Endodermal cell (in vitro differentiated cells): ENCODE results near the gene FILIP1. TPM values are rescaled to one million over a fixed set of nuclear protein-coding genes. Genes with fewer than 3 reads are reported as not detected.
A peak's percentile ranks its signal among the peaks of the same experiment; 100 is the strongest.

Experiments
- DNase-seq: peaks from one replicate; pipeline ENCODE4 v3.0.0-alpha.2; 2017
- H3K27ac ChIP-seq: 2 replicates; pipeline ENCODE4 v1.5.1; 2013; ENCODE audit warnings: mild to moderate bottlenecking, low read depth, low read length, moderate library complexity
- H3K27me3 ChIP-seq: 2 replicates; pipeline ENCODE4 v1.6.1; 2013; ENCODE audit warnings: mild to moderate bottlenecking, low read length, moderate library complexity; ENCODE audit not compliant: insufficient read depth, control insufficient read depth, poor library complexity, severe bottlenecking
- H3K36me3 ChIP-seq: 2 replicates; pipeline ENCODE4 v1.7.0; 2013; ENCODE audit warnings: mild to moderate bottlenecking, low read length, moderate library complexity; ENCODE audit not compliant: control insufficient read depth, insufficient read depth
- H3K4me1 ChIP-seq: one replicate; pipeline ENCODE4 v1.7.0; 2013; ENCODE audit warnings: low read length; ENCODE audit not compliant: control insufficient read depth, insufficient read depth
- H3K4me3 ChIP-seq: 2 replicates; pipeline ENCODE4 v1.5.1; 2013; ENCODE audit warnings: mild to moderate bottlenecking, low read length, moderate library complexity
- H3K9ac ChIP-seq: 2 replicates; pipeline ENCODE4 v1.6.1; 2013; ENCODE audit warnings: mild to moderate bottlenecking, low read length, moderate library complexity; ENCODE audit not compliant: poor library complexity, severe bottlenecking; ENCODE audit errors: extremely low read depth
- H3K9me3 ChIP-seq: 2 replicates; pipeline ENCODE4 v1.6.1; 2013; ENCODE audit warnings: mild to moderate bottlenecking, low read length, moderate library complexity; ENCODE audit not compliant: control insufficient read depth
- H3K27ac Mint-ChIP-seq: 2 replicates; pipeline ENCODE4 v1.8.0; 2020; ENCODE audit warnings: mixed read lengths
- H3K27me3 Mint-ChIP-seq: 2 replicates; pipeline ENCODE4 v1.8.0; 2021; ENCODE audit warnings: mild to moderate bottlenecking, mixed read lengths; ENCODE audit not compliant: insufficient read depth
- H3K36me3 Mint-ChIP-seq: 2 replicates; pipeline ENCODE4 v1.8.0; 2020; ENCODE audit warnings: low read depth, mixed read lengths
- H3K4me1 Mint-ChIP-seq: 2 replicates; pipeline ENCODE4 v1.8.0; 2020; ENCODE audit warnings: mixed read lengths
- H3K4me3 Mint-ChIP-seq: 2 replicates; pipeline ENCODE4 v1.8.0; 2020; ENCODE audit warnings: mild to moderate bottlenecking, moderate library complexity, mixed read lengths
- H3K9me3 Mint-ChIP-seq: 2 replicates; pipeline ENCODE4 v1.8.0; 2020; ENCODE audit warnings: mild to moderate bottlenecking, mixed read lengths
- WGBS, 2 experiments: methylation state at CpG; one replicate each; pipeline versions ENCODE4 v1.1.5 to v1.1.7; 2013; ENCODE audit warnings: missing lambda C conversion rate in 2 of 2, mixed read lengths in 1 of 2; ENCODE audit not compliant: insufficient coverage in 1 of 2, insufficient read length in 1 of 2; 5-methylcytosine and 5-hydroxymethylcytosine counted together
- total RNA-seq, 2 donors: library from RNA; stranded (reverse); fragmentation: NEBNext Ultra II Directional in 1 of 2; extraction: Animal tissue kit (Norgen Biotek cat#: 25700) in 1 of 2; gene quantifications; 2 replicates in 1 of 2; 3 replicates in 1 of 2; pipeline ENCODE4 v1.2.1, GENCODE V29; 2021
- TF ChIP-seq, protein P1 (sequence below): fragments of 200-600 bp; sonication (generic); conservative IDR thresholded peaks from 2 replicates; pipeline ENCODE4 v1.5.0; 2021; ENCODE audit warnings: antibody characterized with exemption, mild to moderate bottlenecking

Gene FILIP1
- total RNA-seq, 2 donors from 2014 or later, result 0.35 TPM

DNA sequence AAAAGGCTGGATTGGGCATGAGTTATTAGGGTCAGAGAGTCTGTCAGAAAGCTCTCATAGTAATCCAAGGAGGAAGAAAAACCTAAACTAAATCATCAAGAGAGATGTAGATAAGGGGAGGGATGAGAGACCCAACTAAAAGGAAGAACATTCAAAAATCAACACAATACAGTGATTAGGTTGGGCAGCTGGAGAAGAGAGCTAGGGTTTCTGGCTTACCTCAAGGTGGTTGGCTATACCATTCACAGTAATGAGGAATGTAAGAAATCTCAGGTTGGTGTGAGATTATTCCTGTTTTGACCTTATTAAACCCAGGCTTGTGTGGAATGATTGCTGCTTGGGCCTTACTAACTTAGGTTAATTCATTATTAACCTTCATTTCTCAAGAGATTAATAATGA is 243.8 kb downstream of the FILIP1 start:
- Mint-ChIP-seq H3K27ac (no peak overlapping the region), H3K27me3 (no peaks in the 10 kb centered on the region), H3K4me3 (no peak overlapping the region)

DNA sequence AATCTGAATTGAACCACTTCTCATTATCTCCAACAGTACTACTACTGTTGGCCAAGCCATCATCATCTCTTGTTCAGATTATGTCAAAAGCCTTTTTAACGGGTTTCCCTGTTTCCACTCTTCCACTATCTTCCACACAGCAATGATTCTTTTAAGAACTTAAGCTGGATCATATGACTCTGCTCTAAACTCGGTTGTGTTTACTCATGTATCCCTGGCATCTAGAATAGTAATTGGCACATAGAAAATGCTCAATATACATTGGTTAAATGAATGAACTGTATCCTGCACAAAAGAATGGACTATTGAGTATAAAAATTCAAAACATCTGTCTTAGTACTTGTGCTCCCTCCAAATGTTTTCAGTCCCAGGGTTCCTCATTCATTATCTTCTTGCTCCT is 247.2 kb downstream of the FILIP1 start:
- Mint-ChIP-seq H3K27me3 (no peaks in the 10 kb centered on the region), H3K4me3 (no peak overlapping the region), H3K4me1 (peaks cover 20% of the 10 kb centered on the region), H3K36me3 (peaks cover 2% of the 10 kb centered on the region), H3K27ac (no peak overlapping the region), H3K9me3 (no peaks in the 10 kb centered on the region)
- WGBS, 2 experiments, result 87 to 100% methylated on average over 2 of the region's 2 CpGs
- Histone ChIP-seq H3K4me1 (no peaks in the 10 kb centered on the region), H3K27ac (no peak overlapping the region), H3K36me3 (peaks cover 3% of the 10 kb centered on the region), H3K27me3 (no peaks in the 10 kb centered on the region), H3K9ac (no peak overlapping the region), H3K4me3 (no peak overlapping the region), H3K9me3 (no peaks in the 10 kb centered on the region)
- TF ChIP-seq, protein P1, sequence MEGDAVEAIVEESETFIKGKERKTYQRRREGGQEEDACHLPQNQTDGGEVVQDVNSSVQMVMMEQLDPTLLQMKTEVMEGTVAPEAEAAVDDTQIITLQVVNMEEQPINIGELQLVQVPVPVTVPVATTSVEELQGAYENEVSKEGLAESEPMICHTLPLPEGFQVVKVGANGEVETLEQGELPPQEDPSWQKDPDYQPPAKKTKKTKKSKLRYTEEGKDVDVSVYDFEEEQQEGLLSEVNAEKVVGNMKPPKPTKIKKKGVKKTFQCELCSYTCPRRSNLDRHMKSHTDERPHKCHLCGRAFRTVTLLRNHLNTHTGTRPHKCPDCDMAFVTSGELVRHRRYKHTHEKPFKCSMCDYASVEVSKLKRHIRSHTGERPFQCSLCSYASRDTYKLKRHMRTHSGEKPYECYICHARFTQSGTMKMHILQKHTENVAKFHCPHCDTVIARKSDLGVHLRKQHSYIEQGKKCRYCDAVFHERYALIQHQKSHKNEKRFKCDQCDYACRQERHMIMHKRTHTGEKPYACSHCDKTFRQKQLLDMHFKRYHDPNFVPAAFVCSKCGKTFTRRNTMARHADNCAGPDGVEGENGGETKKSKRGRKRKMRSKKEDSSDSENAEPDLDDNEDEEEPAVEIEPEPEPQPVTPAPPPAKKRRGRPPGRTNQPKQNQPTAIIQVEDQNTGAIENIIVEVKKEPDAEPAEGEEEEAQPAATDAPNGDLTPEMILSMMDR, result no peak
- no peak for DNase-seq

More for the DNA sequence above, 243.8 kb downstream of the FILIP1 start:
- H3K4me1 ChIP-seq, result no peaks in the 10 kb centered on the region
- TF ChIP-seq, protein P1, result no peak
- no peaks in the 10 kb centered on the region for H3K27me3 ChIP-seq
- H3K4me3 ChIP-seq, result no peak overlapping the region
- DNase-seq, result no peak
- no peaks in the 10 kb centered on the region for H3K9me3 Mint-ChIP-seq
- H3K9me3 ChIP-seq, result no peaks in the 10 kb centered on the region
- peaks cover 16% of the 10 kb centered on the region for H3K36me3 ChIP-seq
- H3K4me1 Mint-ChIP-seq, result peaks cover 25% of the 10 kb centered on the region
- no peak overlapping the region for H3K9ac ChIP-seq
- H3K27ac ChIP-seq, result no peak overlapping the region
- H3K36me3 Mint-ChIP-seq, result peaks cover 4% of the 10 kb centered on the region

DNA sequence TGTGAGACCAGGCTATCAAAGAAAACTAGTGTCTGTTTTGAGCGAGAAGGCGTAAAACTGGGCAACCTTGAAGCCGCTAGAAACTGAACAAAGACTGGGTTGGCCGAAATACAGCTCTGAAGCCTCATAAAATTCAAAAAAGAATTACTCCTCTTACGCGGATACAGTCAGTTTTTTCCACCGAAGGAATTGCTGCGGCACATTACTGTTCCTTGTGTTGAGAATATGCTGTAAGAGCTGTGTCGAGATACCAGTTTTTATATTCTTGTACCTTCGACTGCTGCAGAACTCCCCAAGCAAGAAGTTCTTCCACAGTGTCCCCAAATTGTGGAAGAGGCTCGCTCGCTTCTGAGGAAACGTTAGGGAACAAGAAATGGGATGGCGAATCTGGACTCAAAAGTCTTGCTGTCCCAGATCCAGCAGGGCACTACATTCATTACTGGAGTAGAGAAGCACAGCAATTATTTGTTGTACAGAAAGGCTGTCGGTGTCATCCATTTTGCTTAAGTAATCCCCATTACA is 249.5 kb downstream of the FILIP1 start:
- H3K36me3 ChIP-seq, result peaks cover 25% of the 10 kb centered on the region
- H3K9me3 ChIP-seq, result no peaks in the 10 kb centered on the region
- no peaks in the 10 kb centered on the region for H3K27me3 ChIP-seq
- H3K27ac ChIP-seq, result peak overlapping the region; percentile 10
- peak overlapping the region; percentile 89 for H3K9ac ChIP-seq
- Mint-ChIP-seq H3K9me3 (no peaks in the 10 kb centered on the region), H3K27ac (peak overlapping the region; percentile 100), H3K27me3 (no peaks in the 10 kb centered on the region), H3K36me3 (peaks cover 21% of the 10 kb centered on the region), H3K4me1 (peaks cover 11% of the 10 kb centered on the region), H3K4me3 (peak overlapping the region; percentile 99)
- WGBS, 2 experiments, result 56 to 61% methylated on average over 12 to 15 of the region's 15 CpGs
- H3K4me1 ChIP-seq, result no peaks in the 10 kb centered on the region
- H3K4me3 ChIP-seq, result peak overlapping the region; percentile 99
- TF ChIP-seq, protein P1, result no peak
- DNase-seq, result peak; percentile 59
